Nephron (organoid): ENCODE measurements around the gene LMOD2.

ENCODE experiments used
- H3K27ac Mint-ChIP-seq, 3 experiments: 2 replicates each; pipeline ENCODE4 v1.8.0; 2020; ENCODE audit warnings: mixed read lengths in 3 of 3, mild to moderate bottlenecking in 2 of 3, moderate library complexity in 1 of 3
- H3K27me3 Mint-ChIP-seq: 2 replicates; pipeline ENCODE4 v1.8.0; 2021; ENCODE audit warnings: low read depth, mild to moderate bottlenecking, moderate library complexity, mixed read lengths
- H3K36me3 Mint-ChIP-seq: 2 replicates; pipeline ENCODE4 v1.8.0; 2020; ENCODE audit warnings: low read depth, mixed read lengths
- H3K4me1 Mint-ChIP-seq: 2 replicates; pipeline ENCODE4 v1.8.0; 2020; ENCODE audit warnings: mixed read lengths
- H3K4me3 Mint-ChIP-seq, 3 experiments: 2 replicates each; pipeline ENCODE4 v1.8.0; 2020; ENCODE audit warnings: mild to moderate bottlenecking in 3 of 3, mixed read lengths in 3 of 3, moderate library complexity in 2 of 3
- H3K9me3 Mint-ChIP-seq: 2 replicates; pipeline ENCODE4 v1.8.0; 2020; ENCODE audit warnings: mixed read lengths
- TF ChIP-seq, protein P1 (sequence below), 3 experiments: fragments of 200-600 bp; sonication (generic); IDR thresholded peaks; one replicate each; pipeline ENCODE4 v1.5.0; 2021; ENCODE audit warnings: antibody characterized with exemption in 3 of 3; ENCODE audit not compliant: unreplicated experiment in 3 of 3

Gene LMOD2

DNA sequence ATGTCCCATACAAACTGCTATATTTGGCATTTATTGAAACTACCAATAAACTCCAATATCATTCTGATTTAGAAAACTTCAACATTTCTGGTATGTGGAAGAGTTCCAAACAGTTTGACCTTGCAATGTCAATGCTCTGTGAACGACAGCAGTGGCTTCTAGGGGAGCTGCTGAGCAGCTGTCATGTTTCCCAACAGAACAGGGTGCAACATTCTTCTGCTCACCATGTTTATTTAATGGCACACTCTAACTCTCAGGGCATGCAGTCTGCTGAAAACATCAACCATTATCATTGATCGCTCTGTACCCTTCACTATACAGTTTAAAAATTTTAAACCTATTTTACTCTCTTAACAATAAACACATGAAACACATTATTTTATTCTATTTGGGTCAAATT lies 25.9 kb downstream of the LMOD2 start:
- H3K4me1 Mint-ChIP-seq: peaks cover 22% of the 10 kb centered on the region
- H3K36me3 Mint-ChIP-seq: peaks cover 39% of the 10 kb centered on the region
- H3K27ac Mint-ChIP-seq: no peak overlapping the region
- no peak overlapping the region for H3K4me3 Mint-ChIP-seq
- H3K27me3 Mint-ChIP-seq: no peaks in the 10 kb centered on the region
- no peaks in the 10 kb centered on the region for H3K9me3 Mint-ChIP-seq
- TF ChIP-seq, protein P1, sequence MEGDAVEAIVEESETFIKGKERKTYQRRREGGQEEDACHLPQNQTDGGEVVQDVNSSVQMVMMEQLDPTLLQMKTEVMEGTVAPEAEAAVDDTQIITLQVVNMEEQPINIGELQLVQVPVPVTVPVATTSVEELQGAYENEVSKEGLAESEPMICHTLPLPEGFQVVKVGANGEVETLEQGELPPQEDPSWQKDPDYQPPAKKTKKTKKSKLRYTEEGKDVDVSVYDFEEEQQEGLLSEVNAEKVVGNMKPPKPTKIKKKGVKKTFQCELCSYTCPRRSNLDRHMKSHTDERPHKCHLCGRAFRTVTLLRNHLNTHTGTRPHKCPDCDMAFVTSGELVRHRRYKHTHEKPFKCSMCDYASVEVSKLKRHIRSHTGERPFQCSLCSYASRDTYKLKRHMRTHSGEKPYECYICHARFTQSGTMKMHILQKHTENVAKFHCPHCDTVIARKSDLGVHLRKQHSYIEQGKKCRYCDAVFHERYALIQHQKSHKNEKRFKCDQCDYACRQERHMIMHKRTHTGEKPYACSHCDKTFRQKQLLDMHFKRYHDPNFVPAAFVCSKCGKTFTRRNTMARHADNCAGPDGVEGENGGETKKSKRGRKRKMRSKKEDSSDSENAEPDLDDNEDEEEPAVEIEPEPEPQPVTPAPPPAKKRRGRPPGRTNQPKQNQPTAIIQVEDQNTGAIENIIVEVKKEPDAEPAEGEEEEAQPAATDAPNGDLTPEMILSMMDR (IDR thresholded peaks at IDR 0.05; ENCODE audit: unreplicated experiment in 3 of 3): no peak

DNA sequence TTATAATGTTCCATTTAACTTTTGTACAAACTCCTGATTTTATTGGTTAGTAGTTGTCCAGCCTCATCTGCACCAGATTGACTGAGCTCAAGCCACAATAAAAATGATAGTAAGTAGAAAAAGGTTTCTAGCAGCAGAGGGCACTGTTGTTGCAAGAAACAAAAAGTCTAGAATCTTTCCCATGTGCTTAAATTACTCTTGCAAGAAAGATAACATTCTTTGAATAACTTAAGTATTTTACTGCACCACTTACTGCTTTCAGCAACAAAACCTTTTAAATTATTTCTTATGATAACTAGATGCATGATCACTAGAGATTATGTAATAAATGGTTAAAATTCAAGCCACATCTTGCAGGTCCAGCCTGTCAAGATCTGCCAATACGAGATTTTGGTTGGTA lies 27.0 kb downstream of the LMOD2 start:
- Mint-ChIP-seq H3K9me3 (no peaks in the 10 kb centered on the region), H3K36me3 (peaks cover 49% of the 10 kb centered on the region), H3K27me3 (no peaks in the 10 kb centered on the region), H3K4me1 (peaks cover 10% of the 10 kb centered on the region), H3K27ac (no peak overlapping the region), H3K4me3 (no peak overlapping the region)
- TF ChIP-seq, protein P1 (IDR thresholded peaks at IDR 0.05; ENCODE audit: unreplicated experiment in 3 of 3): peak; percentile 53 to 74 (median 56)

DNA sequence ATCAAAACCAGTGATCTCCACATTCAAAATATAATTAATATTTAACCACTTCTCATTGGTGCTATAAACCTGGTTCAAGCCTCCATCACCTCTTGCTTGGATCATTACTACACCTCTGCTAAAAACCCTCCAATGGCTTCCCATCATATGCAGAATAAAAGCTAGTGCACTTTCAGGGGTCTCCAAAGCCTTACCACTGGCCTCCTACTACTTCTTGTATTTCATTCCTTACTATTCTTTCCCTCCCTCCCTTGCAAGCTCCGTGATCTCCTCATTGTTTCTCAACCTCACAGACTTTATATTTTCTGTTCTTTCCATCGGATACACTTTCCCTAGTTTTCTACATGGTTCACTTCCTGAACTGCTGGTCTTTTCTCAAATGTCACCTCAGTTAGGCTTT lies 31.5 kb downstream of the LMOD2 start:
- Mint-ChIP-seq H3K4me3 (no peak overlapping the region), H3K36me3 (peaks cover 49% of the 10 kb centered on the region), H3K9me3 (no peaks in the 10 kb centered on the region), H3K4me1 (peaks cover 3% of the 10 kb centered on the region), H3K27ac (no peak overlapping the region), H3K27me3 (no peaks in the 10 kb centered on the region)
- TF ChIP-seq, protein P1 (IDR thresholded peaks at IDR 0.05; ENCODE audit: unreplicated experiment in 3 of 3): no peak

DNA sequence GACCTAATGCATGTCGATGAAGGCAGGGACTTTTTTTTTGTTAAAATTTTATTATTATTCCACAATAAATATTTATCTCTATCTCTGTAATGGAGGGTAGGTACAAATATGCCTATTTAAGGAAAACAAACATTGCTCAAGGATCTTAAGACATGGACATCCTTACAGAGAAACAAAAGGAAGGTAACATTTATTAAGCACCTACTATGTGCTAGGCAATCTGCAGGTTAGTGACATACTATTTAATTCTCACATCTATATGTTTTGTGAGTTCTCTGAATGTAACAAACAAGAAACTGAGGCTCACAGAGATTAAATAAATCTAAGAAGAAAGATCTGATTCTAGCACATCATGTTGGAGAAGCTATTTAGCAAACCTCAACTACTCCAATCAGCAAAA lies 32.1 kb downstream of the LMOD2 start:
- H3K9me3 Mint-ChIP-seq: no peaks in the 10 kb centered on the region
- H3K27me3 Mint-ChIP-seq: no peaks in the 10 kb centered on the region
- H3K27ac Mint-ChIP-seq: no peak overlapping the region
- TF ChIP-seq, protein P1 (IDR thresholded peaks at IDR 0.05; ENCODE audit: unreplicated experiment in 3 of 3): no peak
- no peak overlapping the region for H3K4me3 Mint-ChIP-seq
- peaks cover 55% of the 10 kb centered on the region for H3K36me3 Mint-ChIP-seq
- H3K4me1 Mint-ChIP-seq: peaks cover 3% of the 10 kb centered on the region

DNA sequence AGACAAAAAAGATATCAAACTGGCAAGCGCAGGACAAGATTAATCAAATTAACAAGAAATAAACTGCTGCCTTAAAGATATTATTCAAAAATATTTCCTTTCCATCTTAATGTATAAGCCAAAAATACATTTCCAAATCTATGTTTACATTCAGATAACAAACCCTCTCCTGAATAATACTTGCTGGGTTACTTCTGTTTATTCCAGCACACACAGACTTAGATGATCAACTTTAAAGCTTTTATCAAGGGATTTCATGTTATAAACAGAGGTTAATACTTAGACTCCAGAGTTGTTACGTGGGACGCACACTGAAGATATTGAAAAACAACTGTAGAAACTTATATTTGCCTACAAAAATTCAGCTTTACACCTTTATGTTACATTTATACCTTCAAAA lies 33.6 kb downstream of the LMOD2 start:
- H3K4me3 Mint-ChIP-seq: no peak overlapping the region
- H3K9me3 Mint-ChIP-seq: no peaks in the 10 kb centered on the region
- H3K27me3 Mint-ChIP-seq: no peaks in the 10 kb centered on the region
- H3K4me1 Mint-ChIP-seq: peaks cover 3% of the 10 kb centered on the region
- peaks cover 52% of the 10 kb centered on the region for H3K36me3 Mint-ChIP-seq
- peak overlapping the region in 1 of 3 experiments; percentile 52 for H3K27ac Mint-ChIP-seq
- TF ChIP-seq, protein P1 (IDR thresholded peaks at IDR 0.05; ENCODE audit: unreplicated experiment in 3 of 3): no peak

DNA sequence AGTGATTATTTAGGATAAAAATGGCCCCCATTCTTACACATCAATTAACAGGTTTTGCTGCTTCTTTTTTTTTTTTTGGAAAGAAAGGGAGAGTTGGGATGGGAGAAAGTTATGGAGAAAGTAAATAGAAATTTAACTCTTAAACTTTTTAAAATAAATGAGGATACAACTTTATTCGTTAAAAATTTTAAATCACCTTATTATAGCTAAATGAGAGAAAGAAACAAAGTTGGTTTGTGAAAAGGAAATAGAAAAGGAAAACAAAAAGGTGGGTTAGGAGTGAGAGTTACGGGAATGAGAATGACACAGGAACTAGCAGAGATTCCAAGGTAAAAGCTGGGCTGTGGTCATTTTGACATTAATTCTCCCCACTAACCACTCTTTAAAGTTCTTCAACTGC lies 34.9 kb downstream of the LMOD2 start:
- Mint-ChIP-seq H3K27me3 (no peaks in the 10 kb centered on the region), H3K4me3 (no peak overlapping the region), H3K36me3 (peaks cover 53% of the 10 kb centered on the region), H3K27ac (no peak overlapping the region), H3K4me1 (peaks cover 3% of the 10 kb centered on the region), H3K9me3 (no peaks in the 10 kb centered on the region)
- TF ChIP-seq, protein P1 (IDR thresholded peaks at IDR 0.05; ENCODE audit: unreplicated experiment in 3 of 3): no peak
